HEK293T (cell line): ENCODE results near the gene GRAMD1B.
A peak's percentile ranks its signal among the peaks of the same experiment; 100 is the strongest.

Source experiments
- CTCF ChIA-PET: fragments of 350-600 bp; formaldehyde crosslinking; extraction: SDS; loops from one replicate; lab custom pipeline; 2021; ENCODE audit warnings: antibody characterized with exemption, inconsistent platforms; lab: Yijun Ruan, JAX
- POLR2A ChIA-PET: fragments of 350-600 bp; formaldehyde crosslinking; extraction: SDS; loops from one replicate; lab custom pipeline; 2020; ENCODE audit warnings: antibody characterized with exemption, inconsistent platforms; lab: Yijun Ruan, JAX
- DNase-seq: peaks from one replicate; pipeline ENCODE4 v3.0.0; 2012; ENCODE audit warnings: mixed read lengths; ENCODE audit errors: extremely low spot score
- ARNT ChIP-seq: fragments of 450-650 bp; IDR thresholded peaks from 2 replicates; pipeline ENCODE4 v1.6.1; 2017; ENCODE audit warnings: mild to moderate bottlenecking
- BHLHE40 ChIP-seq: fragments of 450-650 bp; IDR thresholded peaks from 2 replicates; pipeline ENCODE4 v1.6.1; 2016; ENCODE audit warnings: mild to moderate bottlenecking, moderate library complexity, borderline replicate concordance
- CTBP1 ChIP-seq: fragments of 450-650 bp; IDR thresholded peaks from 2 replicates; pipeline ENCODE4 v1.6.1; 2016; ENCODE audit warnings: borderline replicate concordance
- ELF4 ChIP-seq: fragments of 450-650 bp; IDR thresholded peaks from 2 replicates; pipeline ENCODE4 v1.6.1; 2017; ENCODE audit warnings: antibody characterized with exemption
- FOXA1 ChIP-seq: fragments of 450-650 bp; IDR thresholded peaks from 2 replicates; pipeline ENCODE4 v1.6.1; 2016; ENCODE audit warnings: mild to moderate bottlenecking
- FOXK2 ChIP-seq: fragments of 450-650 bp; IDR thresholded peaks from 2 replicates; pipeline ENCODE4 v1.6.1; 2016; ENCODE audit warnings: mild to moderate bottlenecking
- FOXM1 ChIP-seq: fragments of 450-650 bp; IDR thresholded peaks from 2 replicates; pipeline ENCODE4 v1.6.1; 2017; ENCODE audit warnings: mild to moderate bottlenecking, borderline replicate concordance
- HDGF ChIP-seq: fragments of 450-650 bp; IDR thresholded peaks from 2 replicates; pipeline ENCODE4 v1.6.1; 2017; ENCODE audit warnings: antibody characterized with exemption, borderline replicate concordance
- L3MBTL2 ChIP-seq: fragments of 450-650 bp; conservative IDR thresholded peaks from 2 replicates; pipeline ENCODE4 v1.6.1; 2016; ENCODE audit warnings: mild to moderate bottlenecking
- LEF1 ChIP-seq: fragments of 450-650 bp; IDR thresholded peaks from 2 replicates; pipeline ENCODE4 v1.6.1; 2017; ENCODE audit warnings: mild to moderate bottlenecking, borderline replicate concordance
- NFRKB ChIP-seq: fragments of 450-650 bp; IDR thresholded peaks from 2 replicates; pipeline ENCODE4 v1.6.1; 2016; ENCODE audit warnings: mild to moderate bottlenecking, moderate library complexity
- PKNOX1 ChIP-seq: fragments of 450-650 bp; IDR thresholded peaks from 2 replicates; pipeline ENCODE4 v1.6.1; 2016
- SP1 ChIP-seq: fragments of 450-650 bp; IDR thresholded peaks from 2 replicates; pipeline ENCODE4 v1.6.1; 2017
- SUZ12 ChIP-seq: fragments of 450-650 bp; IDR thresholded peaks from 2 replicates; pipeline ENCODE4 v1.6.1; 2016; ENCODE audit warnings: mild to moderate bottlenecking
- TARDBP ChIP-seq: fragments of 450-650 bp; IDR thresholded peaks from 2 replicates; pipeline ENCODE4 v1.6.1; 2016
- ZNF384 ChIP-seq: fragments of 450-650 bp; IDR thresholded peaks from 2 replicates; pipeline ENCODE4 v1.6.1; 2016

Gene GRAMD1B

GRCh38 chr11:123640029-123640428 is 210.0 kb downstream of the GRAMD1B start:
- POLR2A ChIA-PET, result no interaction called here
- CTCF ChIA-PET, result interaction anchor here (0.9 to 9.2 kb wide), 4 partner anchors 10 to 68 kb away, joined by 3 to 115 read pairs (median 7); no protein-coding TSS in a partner anchor
- no peak for DNase-seq
- no peak for TF ChIP-seq NFRKB
- TF ChIP-seq LEF1, result no peak
- no peak for TF ChIP-seq FOXA1
- TF ChIP-seq CTBP1, result no peak
- TF ChIP-seq SUZ12, result no peak
- no peak for TF ChIP-seq ELF4
- TF ChIP-seq ZNF384, result no peak
- TF ChIP-seq HDGF, result no peak
- TF ChIP-seq SP1, result no peak
- no peak for TF ChIP-seq L3MBTL2
- TF ChIP-seq BHLHE40, result no peak
- TF ChIP-seq FOXM1, result no peak
- no peak for TF ChIP-seq ARNT
- TF ChIP-seq FOXK2, result no peak
- no peak for TF ChIP-seq TARDBP

GRCh38 chr11:123640677-123641494 is 210.8 kb downstream of the GRAMD1B start:
- ChIA-PET POLR2A (no interaction called here), CTCF (interaction anchor here (0.7 to 9.2 kb wide), 6 partner anchors 9 to 67 kb away, joined by 3 to 115 read pairs (median 4); no protein-coding TSS in a partner anchor)
- peak; percentile 77 for DNase-seq
- TF ChIP-seq SP1 (no peak), HDGF (no peak), NFRKB (no peak), FOXM1 (no peak), FOXA1 (no peak), ZNF384 (no peak), LEF1 (no peak), ELF4 (no peak), BHLHE40 (no peak), PKNOX1 (no peak), L3MBTL2 (no peak), ARNT (no peak)

- TF ChIP-seq NFRKB (no peak), LEF1 (no peak), SP1 (no peak), L3MBTL2 (no peak), PKNOX1 (no peak), CTBP1 (no peak), FOXA1 (no peak), FOXM1 (no peak), ELF4 (no peak)
- DNase-seq, result no peak
- ChIA-PET CTCF (interaction anchor here (1.3 to 9.2 kb wide), 3 partner anchors 12 to 67 kb away, joined by 3 to 115 read pairs (median 10); no protein-coding TSS in a partner anchor), POLR2A (no interaction called here)
Measured at GRCh38 chr11:123641495-123641840, 211.4 kb downstream of the GRAMD1B start.

- no peak for DNase-seq
- CTCF ChIA-PET, result interaction anchor here (2.7 to 9.2 kb wide), 2 partner anchors 11 to 66 kb away, joined by 10 to 115 read pairs; no protein-coding TSS in a partner anchor
- POLR2A ChIA-PET, result no interaction called here
- TF ChIP-seq ELF4 (no peak), CTBP1 (no peak), NFRKB (no peak), ZNF384 (no peak)
Measured at GRCh38 chr11:123642435-123642834, 212.4 kb downstream of the GRAMD1B start.

GRCh38 chr11:123645286-123645975 is 215.4 kb downstream of the GRAMD1B start:
- no peak for DNase-seq
- POLR2A ChIA-PET, result no interaction called here
- TF ChIP-seq FOXK2, result no peak
- TF ChIP-seq FOXA1, result no peak
- TF ChIP-seq PKNOX1, result no peak
- no peak for TF ChIP-seq ARNT
- no peak for TF ChIP-seq L3MBTL2
- TF ChIP-seq SUZ12, result no peak
- TF ChIP-seq SP1, result no peak
- no peak for TF ChIP-seq LEF1
- TF ChIP-seq ZNF384, result no peak
- TF ChIP-seq CTBP1, result no peak
- no peak for TF ChIP-seq BHLHE40
- TF ChIP-seq ELF4, result no peak
- CTCF ChIA-PET, result interaction anchor here (9.2 kb wide), 1 partner anchor 63 kb away, joined by 115 read pairs; no protein-coding TSS in a partner anchor

- DNase-seq, result no peak
- ChIA-PET CTCF (no interaction called here), POLR2A (no interaction called here)
- TF ChIP-seq L3MBTL2 (no peak), HDGF (no peak), FOXK2 (no peak), CTBP1 (no peak), NFRKB (no peak), FOXA1 (no peak), SUZ12 (no peak), PKNOX1 (no peak), TARDBP (no peak), LEF1 (no peak), SP1 (no peak), ARNT (no peak), FOXM1 (no peak), ZNF384 (no peak), ELF4 (no peak), BHLHE40 (no peak)
Measured at GRCh38 chr11:123650901-123651300, 220.8 kb downstream of the GRAMD1B start.
